GM13977 (cell line): Measurements from ENCODE around the gene INSYN1.

ENCODE experiments used
- DNase-seq: peaks from one replicate; pipeline ENCODE4 v3.0.0; 2012; ENCODE audit warnings: low spot score
- in situ Hi-C: fragments of 300-500 bp; cut with MboI; formaldehyde crosslinking; loops from one replicate; pipeline ENCODE4 v1.12.0; 2022; ENCODE audit warnings: low sequenced_read_pairs, low pct_unique_long_range_greater_than_20kb, mixed read lengths, inconsistent platforms; ENCODE audit not compliant: unreplicated experiment
- TF ChIP-seq, protein P1 (sequence below): IDR thresholded peaks from 2 replicates; pipeline ENCODE4 v1.5.1; 2012; ENCODE audit warnings: mild to moderate bottlenecking, control low read depth; ENCODE audit not compliant: insufficient read depth; ENCODE audit errors: extremely low read depth, missing control alignments

The INSYN1 gene

DNA sequence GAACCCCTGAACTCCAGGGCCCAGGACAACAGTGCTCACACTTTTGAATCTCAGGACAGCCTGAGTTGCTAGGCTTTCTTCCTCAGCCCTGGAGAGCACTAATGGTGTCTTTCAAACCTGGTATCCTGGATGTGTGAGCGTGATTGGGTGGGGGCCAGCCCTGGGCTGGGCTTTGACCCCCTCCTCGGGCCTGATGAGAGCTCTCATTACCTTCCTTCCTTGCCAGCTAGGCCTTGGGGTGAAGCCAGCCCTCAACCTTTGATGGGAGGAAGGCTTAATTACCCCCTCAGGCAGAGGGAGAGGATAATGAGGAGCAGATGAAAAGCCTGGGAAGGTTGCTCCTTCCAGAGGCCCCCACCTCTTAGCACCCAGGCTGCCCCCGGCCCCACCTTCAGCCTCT lies 31.1 kb upstream of the INSYN1 start:
- DNase-seq = no peak
- TF ChIP-seq, protein P1, sequence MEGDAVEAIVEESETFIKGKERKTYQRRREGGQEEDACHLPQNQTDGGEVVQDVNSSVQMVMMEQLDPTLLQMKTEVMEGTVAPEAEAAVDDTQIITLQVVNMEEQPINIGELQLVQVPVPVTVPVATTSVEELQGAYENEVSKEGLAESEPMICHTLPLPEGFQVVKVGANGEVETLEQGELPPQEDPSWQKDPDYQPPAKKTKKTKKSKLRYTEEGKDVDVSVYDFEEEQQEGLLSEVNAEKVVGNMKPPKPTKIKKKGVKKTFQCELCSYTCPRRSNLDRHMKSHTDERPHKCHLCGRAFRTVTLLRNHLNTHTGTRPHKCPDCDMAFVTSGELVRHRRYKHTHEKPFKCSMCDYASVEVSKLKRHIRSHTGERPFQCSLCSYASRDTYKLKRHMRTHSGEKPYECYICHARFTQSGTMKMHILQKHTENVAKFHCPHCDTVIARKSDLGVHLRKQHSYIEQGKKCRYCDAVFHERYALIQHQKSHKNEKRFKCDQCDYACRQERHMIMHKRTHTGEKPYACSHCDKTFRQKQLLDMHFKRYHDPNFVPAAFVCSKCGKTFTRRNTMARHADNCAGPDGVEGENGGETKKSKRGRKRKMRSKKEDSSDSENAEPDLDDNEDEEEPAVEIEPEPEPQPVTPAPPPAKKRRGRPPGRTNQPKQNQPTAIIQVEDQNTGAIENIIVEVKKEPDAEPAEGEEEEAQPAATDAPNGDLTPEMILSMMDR = no peak
- in situ Hi-C loops = no loop called here

DNA sequence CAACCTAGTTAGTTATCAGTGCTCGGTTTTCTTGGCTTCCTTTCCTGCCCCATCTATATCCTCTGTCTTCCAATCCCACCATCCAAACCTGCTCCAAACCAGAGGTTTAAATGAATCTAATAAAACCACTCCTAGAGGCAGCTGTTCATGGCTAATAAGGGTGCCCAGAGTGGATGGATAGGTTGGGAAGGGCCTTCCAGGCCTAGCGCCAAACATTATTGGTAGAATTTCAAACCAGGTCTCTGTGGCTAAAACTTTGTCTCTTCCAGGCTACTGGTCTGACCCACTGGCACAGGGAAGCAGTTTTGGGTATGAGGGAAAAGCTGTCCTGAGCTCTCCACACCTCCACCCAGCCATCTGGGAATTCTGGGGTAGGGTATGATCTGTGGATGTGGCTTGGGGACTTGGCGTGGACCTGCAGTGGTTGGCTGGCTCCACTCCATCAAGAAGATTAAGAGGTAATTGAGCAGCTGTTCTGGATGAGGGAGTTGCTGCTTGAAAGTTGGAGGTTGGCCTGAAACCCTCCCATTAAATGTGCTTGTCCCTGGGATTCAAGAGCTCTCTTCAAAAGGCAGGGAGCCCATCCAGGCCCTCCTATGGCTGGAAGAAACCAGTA lies 29.3 kb upstream of the INSYN1 start:
- in situ Hi-C loops = no loop called here
- DNase-seq = no peak
- TF ChIP-seq, protein P1 = no peak

DNA sequence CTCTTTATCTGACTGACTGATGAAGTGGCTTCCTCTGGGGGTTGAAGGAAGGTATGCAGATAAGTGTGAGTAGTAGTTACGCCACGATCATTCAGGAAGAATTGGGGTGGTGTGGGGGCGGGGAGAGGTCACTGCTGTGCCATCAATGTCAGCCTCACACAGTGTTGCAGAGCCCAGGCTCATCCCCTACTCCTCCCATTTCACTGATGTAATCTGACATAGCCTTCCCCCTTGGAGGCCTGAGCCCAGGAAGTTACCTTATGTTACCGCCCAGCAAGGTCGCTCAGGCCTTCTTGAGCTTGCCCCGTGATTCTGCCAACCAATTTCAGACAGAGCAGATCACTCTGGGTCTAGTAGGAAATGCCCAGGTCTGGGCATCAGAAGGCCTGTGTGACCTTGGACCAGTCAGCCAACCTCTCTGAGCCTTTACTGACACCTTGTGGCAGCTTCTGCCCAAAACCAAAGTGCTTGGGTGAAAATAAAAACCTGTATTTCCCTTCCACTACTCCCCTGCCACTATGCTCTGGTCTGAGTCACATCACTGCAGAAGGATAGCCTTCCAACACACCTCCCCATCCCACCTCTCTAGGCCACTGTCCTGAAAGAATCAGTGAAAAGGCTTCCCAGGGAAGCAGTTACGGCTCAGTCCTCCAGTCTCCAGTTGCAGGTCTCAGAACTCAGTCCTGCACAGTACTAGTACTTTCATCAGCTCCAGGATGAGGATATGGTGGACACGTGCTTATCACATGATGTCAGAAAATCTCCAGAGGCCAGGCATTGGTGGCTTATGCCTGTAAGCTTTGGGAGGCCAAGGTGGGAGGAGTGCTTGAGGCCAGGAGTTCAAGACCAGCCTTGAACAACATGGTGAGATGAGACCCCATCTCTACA lies 28.1 kb upstream of the INSYN1 start:
- no peak for DNase-seq
- in situ Hi-C loops = no loop called here
- TF ChIP-seq, protein P1 = peak; percentile 13

DNA sequence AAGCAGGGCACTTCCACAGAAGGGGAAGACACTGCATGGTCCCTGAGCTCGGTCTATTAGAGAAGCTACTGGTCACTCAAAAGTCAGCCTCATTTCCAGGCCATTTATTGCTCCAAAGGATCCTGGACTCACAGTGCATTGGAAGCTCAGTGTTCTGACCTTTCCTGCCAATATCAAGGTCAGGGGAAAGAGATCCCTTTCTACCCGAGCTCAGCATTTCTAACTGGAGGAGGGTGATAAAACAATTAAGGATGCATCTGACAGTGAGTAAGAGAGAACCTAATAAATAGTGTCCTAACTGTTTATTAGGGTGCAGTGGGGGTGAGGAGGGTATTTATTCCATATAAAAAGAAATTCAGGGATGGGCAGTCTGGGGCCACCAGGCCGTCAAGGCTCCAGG lies 26.8 kb upstream of the INSYN1 start:
- no peak for DNase-seq

DNA sequence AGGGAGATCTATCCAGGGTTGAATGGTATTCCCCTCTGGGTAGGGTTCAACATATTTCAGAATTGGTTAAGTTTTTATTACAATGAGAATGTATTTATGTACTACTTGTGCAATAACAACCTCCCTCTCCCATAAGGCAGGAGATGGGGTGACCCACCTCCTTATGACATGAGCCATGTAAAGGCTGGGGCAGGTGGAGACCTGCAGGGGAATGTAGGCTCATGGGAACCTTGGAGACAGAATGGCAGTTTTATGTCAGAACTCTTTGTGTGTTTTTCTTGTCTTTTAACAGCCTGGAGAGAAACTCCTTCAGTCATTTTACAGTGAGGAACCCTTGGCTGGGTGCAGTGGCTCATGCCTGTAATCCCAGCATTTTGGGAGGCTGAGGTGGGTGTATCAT lies 24.6 kb upstream of the INSYN1 start:
- TF ChIP-seq, protein P1 = no peak
- in situ Hi-C loops = no loop called here
- DNase-seq = no peak

More for the DNA sequence above, 26.8 kb upstream of the INSYN1 start:
- in situ Hi-C loops = no loop called here
- TF ChIP-seq, protein P1 = no peak

DNA sequence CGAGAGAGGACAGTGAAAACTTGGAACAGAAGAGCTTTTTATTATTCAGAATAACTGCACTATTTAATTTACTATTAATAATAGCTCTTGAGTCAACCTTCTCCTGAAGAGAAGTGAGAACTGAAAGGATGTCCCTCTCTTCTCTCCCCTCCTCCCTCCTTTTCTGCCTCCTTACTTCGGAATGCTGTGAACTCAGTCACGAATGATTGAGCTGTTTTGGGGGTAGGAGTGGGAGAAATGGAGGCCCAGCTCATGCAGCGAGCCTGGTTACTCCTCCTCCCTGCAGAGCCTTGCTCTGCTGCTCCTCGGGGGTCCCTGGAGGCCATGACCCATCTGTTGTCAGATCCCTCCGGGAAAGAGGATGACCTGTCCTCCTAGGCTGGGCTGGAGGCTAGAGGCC lies 20.3 kb upstream of the INSYN1 start:
- no peak for DNase-seq
- TF ChIP-seq, protein P1 = no peak
- in situ Hi-C loops = no loop called here
